ENCODE results near the gene MTO1.
A peak's percentile ranks its signal among the peaks of the same experiment; 100 is the strongest.
"Not testable (repeated sequence)": the region's sequence is repeated elsewhere in the genome, so short reads cannot be mapped to it uniquely, and the experiment has no call there.

MTO1 gene

GRCh38 chr6:73461537-73462350 is at the start of gene MTO1:
MTO1 (plus strand) TSS chr6:73461737; CDS start chr6:73461855, 118 bp downstream.
- DNase-seq = peak; percentile 53

- no peak for DNase-seq
Observed at GRCh38 chr6:73413102-73413501, 48.4 kb upstream of the MTO1 start.

GRCh38 chr6:73418081-73418741 is 43.3 kb upstream of the MTO1 start:
- no peak for DNase-seq

GRCh38 chr6:73421534-73421933 is 40.0 kb upstream of the MTO1 start:
- DNase-seq = no peak

GRCh38 chr6:73435236-73435635 is 26.3 kb upstream of the MTO1 start:
- DNase-seq = no peak

GRCh38 chr6:73443555-73443954 is 18.0 kb upstream of the MTO1 start:
- DNase-seq = no peak

- peak; percentile 28 for DNase-seq
Observed at GRCh38 chr6:73451223-73452106, 10.1 kb upstream of the MTO1 start.

GRCh38 chr6:73452107-73452461 is 9.5 kb upstream of the MTO1 start, which contains the start of gene CGAS:
CGAS (minus strand) TSS chr6:73452297; CDS start chr6:73452181, 116 bp downstream.
- peak; percentile 49 for DNase-seq

- no peak for DNase-seq
Observed at GRCh38 chr6:73455865-73456629, 5.5 kb upstream of the MTO1 start.

- not testable (repeated sequence) for DNase-seq
Observed at GRCh38 chr6:73459474-73459873, 2.1 kb upstream of the MTO1 start.

- no peak for DNase-seq
Observed at GRCh38 chr6:73460056-73460455, 1.5 kb upstream of the MTO1 start.

- no peak for DNase-seq
Observed at GRCh38 chr6:73471686-73472290, 10.3 kb downstream of the MTO1 start.

GRCh38 chr6:73476723-73477122 is 15.2 kb downstream of the MTO1 start:
- no peak for DNase-seq

GRCh38 chr6:73477407-73477806 is 15.9 kb downstream of the MTO1 start:
- no peak for DNase-seq

- no peak for DNase-seq
Observed at GRCh38 chr6:73481969-73482368, 20.4 kb downstream of the MTO1 start.

GRCh38 chr6:73484438-73484837 is 22.9 kb downstream of the MTO1 start:
- DNase-seq = no peak

GRCh38 chr6:73487473-73487872 is 25.9 kb downstream of the MTO1 start:
- DNase-seq = no peak

GRCh38 chr6:73491377-73491776 is 29.8 kb downstream of the MTO1 start:
- DNase-seq = no peak

- DNase-seq = no peak
Observed at GRCh38 chr6:73497915-73498314, 36.4 kb downstream of the MTO1 start.

GRCh38 chr6:73503027-73503772 is 41.7 kb downstream of the MTO1 start:
- no peak for DNase-seq

- no peak for DNase-seq
Observed at GRCh38 chr6:73504160-73504559, 42.6 kb downstream of the MTO1 start.

Data from 8988T (cell line).